WTC11 (cell line): ENCODE measurements around the gene ENO3. TPM values are rescaled to one million over a fixed set of nuclear protein-coding genes. Genes with fewer than 3 reads are reported as not detected.

Experiments
- ATAC-seq: fragments of 200-7000 bp; cut with Tn5 transposase; 2 replicates; pipeline ENCODE4 v1.10.0; 2021; ENCODE audit warnings: mild to moderate bottlenecking, moderate library complexity
- CTCF ChIA-PET: fragments of 300-600 bp; sonication (Branson Sonifier 250); formaldehyde crosslinking; loops from one replicate; lab custom pipeline; 2021; ENCODE audit warnings: antibody characterized with exemption; lab: Charles Lee
- POLR2A ChIA-PET: fragments of 350-600 bp; sonication (Branson Sonifier 250); formaldehyde crosslinking; loops from one replicate; lab custom pipeline; 2021; ENCODE audit warnings: antibody characterized with exemption; lab: Charles Lee
- DNase-seq: peaks from one replicate; pipeline ENCODE4 v3.0.0; 2021; ENCODE audit warnings: low spot score
- H3K27ac Mint-ChIP-seq: 2 replicates; pipeline ENCODE4 v1.8.0; 2021; ENCODE audit warnings: mixed read lengths
- H3K27me3 Mint-ChIP-seq: 2 replicates; pipeline ENCODE4 v1.8.0; 2021; ENCODE audit warnings: low read depth, mild to moderate bottlenecking, moderate library complexity, mixed read lengths
- H3K36me3 Mint-ChIP-seq: 2 replicates; pipeline ENCODE4 v1.8.0; 2021; ENCODE audit warnings: mixed read lengths
- H3K4me1 Mint-ChIP-seq: 2 replicates; pipeline ENCODE4 v1.8.0; 2022; ENCODE audit warnings: mixed read lengths
- H3K4me3 Mint-ChIP-seq: 2 replicates; pipeline ENCODE4 v1.8.0; 2021; ENCODE audit warnings: mild to moderate bottlenecking, moderate library complexity, mixed read lengths
- H3K9me3 Mint-ChIP-seq: 2 replicates; pipeline ENCODE4 v1.8.0; 2021; ENCODE audit warnings: mixed read lengths
- ATF1 ChIP-seq: sonication (generic); formaldehyde crosslinking; IDR thresholded peaks from 2 replicates; pipeline ENCODE4 v1.8.1; 2023; ENCODE audit warnings: mild to moderate bottlenecking, moderate library complexity, missing genetic modification reagents
- CBFB ChIP-seq: sonication (generic); formaldehyde crosslinking; IDR thresholded peaks from 2 replicates; pipeline ENCODE4 v1.8.1; 2022; ENCODE audit warnings: mild to moderate bottlenecking, low read depth, missing genetic modification reagents
- CREM ChIP-seq: sonication (generic); formaldehyde crosslinking; IDR thresholded peaks from 2 replicates; pipeline ENCODE4 v1.8.1; 2022; ENCODE audit warnings: mild to moderate bottlenecking, missing genetic modification reagents, moderate library complexity
- ELF4 ChIP-seq: sonication (generic); formaldehyde crosslinking; IDR thresholded peaks from 2 replicates; pipeline ENCODE4 v1.8.1; 2022; ENCODE audit warnings: low read depth, mild to moderate bottlenecking, moderate library complexity, missing genetic modification reagents
- EMX1 ChIP-seq: fragments of 250-450 bp; sonication (Bioruptor Pico); IDR thresholded peaks from 2 replicates; pipeline ENCODE4 v1.8.0; 2021; ENCODE audit warnings: mild to moderate bottlenecking
- FOXJ3 ChIP-seq: sonication (generic); formaldehyde crosslinking; IDR thresholded peaks from 2 replicates; pipeline ENCODE4 v1.9.0; 2021; ENCODE audit warnings: missing genetic modification reagents, mild to moderate bottlenecking, borderline replicate concordance
- GABPB1 ChIP-seq: sonication (generic); formaldehyde crosslinking; IDR thresholded peaks from 2 replicates; pipeline ENCODE4 v1.8.1; 2023; ENCODE audit warnings: mild to moderate bottlenecking, missing genetic modification reagents
- IRF2 ChIP-seq: sonication (generic); formaldehyde crosslinking; IDR thresholded peaks from 2 replicates; pipeline ENCODE4 v1.8.0; 2022; ENCODE audit warnings: low read depth, missing genetic modification reagents, borderline replicate concordance
- KAT7 ChIP-seq: sonication (generic); formaldehyde crosslinking; IDR thresholded peaks from 2 replicates; pipeline ENCODE4 v1.8.1; 2023; ENCODE audit warnings: missing genetic modification reagents, mild to moderate bottlenecking, borderline replicate concordance
- MYBL2 ChIP-seq: sonication (generic); formaldehyde crosslinking; IDR thresholded peaks from 2 replicates; pipeline ENCODE4 v1.8.1; 2023; ENCODE audit warnings: mild to moderate bottlenecking, moderate library complexity, missing genetic modification reagents
- NFYB ChIP-seq: sonication (generic); formaldehyde crosslinking; conservative IDR thresholded peaks from 2 replicates; pipeline ENCODE4 v1.8.0; 2022; ENCODE audit warnings: low read depth, missing genetic modification reagents
- NR1H2 ChIP-seq: sonication (generic); formaldehyde crosslinking; IDR thresholded peaks from 2 replicates; pipeline ENCODE4 v1.9.0; 2021; ENCODE audit warnings: mild to moderate bottlenecking, moderate library complexity, missing genetic modification reagents
- OVOL2 ChIP-seq: fragments of 250-450 bp; sonication (Bioruptor Pico); IDR thresholded peaks from 2 replicates; pipeline ENCODE4 v1.9.0; 2021; ENCODE audit warnings: mild to moderate bottlenecking, borderline replicate concordance
- SOX15 ChIP-seq: fragments of 250-450 bp; sonication (Bioruptor Pico); IDR thresholded peaks from 2 replicates; pipeline ENCODE4 v1.9.0; 2021; ENCODE audit warnings: mild to moderate bottlenecking
- TCF7 ChIP-seq: sonication (generic); formaldehyde crosslinking; IDR thresholded peaks from 2 replicates; pipeline ENCODE4 v1.8.0; 2022; ENCODE audit warnings: mild to moderate bottlenecking, low read depth, missing genetic modification reagents, moderate library complexity
- TEAD4 ChIP-seq: sonication (generic); formaldehyde crosslinking; IDR thresholded peaks from 2 replicates; pipeline ENCODE4 v1.8.0; 2022; ENCODE audit warnings: mild to moderate bottlenecking, missing genetic modification reagents
- ZNF219 ChIP-seq: sonication (generic); formaldehyde crosslinking; IDR thresholded peaks from 2 replicates; pipeline ENCODE4 v1.8.0; 2023; ENCODE audit warnings: missing genetic modification reagents, mild to moderate bottlenecking, borderline replicate concordance
- ZNF317 ChIP-seq: sonication (generic); formaldehyde crosslinking; IDR thresholded peaks from 2 replicates; pipeline ENCODE4 v1.8.1; 2023; ENCODE audit warnings: low read depth, mild to moderate bottlenecking, moderate library complexity, missing genetic modification reagents, borderline replicate concordance
- ZNF396 ChIP-seq: fragments of 250-450 bp; sonication (Bioruptor Pico); IDR thresholded peaks from 2 replicates; pipeline ENCODE4 v1.8.0; 2021; ENCODE audit warnings: mild to moderate bottlenecking, moderate library complexity, borderline replicate concordance
- ZNF423 ChIP-seq: fragments of 250-450 bp; sonication (Bioruptor Pico); IDR thresholded peaks from 2 replicates; pipeline ENCODE4 v2.1.2; 2022; ENCODE audit warnings: mild to moderate bottlenecking, moderate library complexity
- ZNF671 ChIP-seq: fragments of 250-450 bp; sonication (Bioruptor Pico); IDR thresholded peaks from 2 replicates; pipeline ENCODE4 v1.8.0; 2021; ENCODE audit warnings: mild to moderate bottlenecking
- total RNA-seq: library from RNA; stranded (reverse); gene quantifications from 3 replicates; pipeline ENCODE4 v1.2.3, GENCODE V29; 2021
- TF ChIP-seq, protein P1 (sequence below): sonication (generic); formaldehyde crosslinking; IDR thresholded peaks from 2 replicates; pipeline ENCODE4 v1.8.0; 2023; ENCODE audit warnings: mild to moderate bottlenecking, missing genetic modification reagents
- TF ChIP-seq, protein P2 (sequence below): sonication (generic); formaldehyde crosslinking; IDR thresholded peaks from 2 replicates; pipeline ENCODE4 v1.8.1; 2023; ENCODE audit warnings: mild to moderate bottlenecking, missing genetic modification reagents
- TF ChIP-seq, protein P3 (sequence below): sonication (generic); formaldehyde crosslinking; IDR thresholded peaks from 2 replicates; pipeline ENCODE4 v1.8.1; 2022; ENCODE audit warnings: mild to moderate bottlenecking, missing genetic modification reagents, moderate library complexity, borderline replicate concordance
- TF ChIP-seq, protein P4 (sequence below): sonication (generic); formaldehyde crosslinking; IDR thresholded peaks from 2 replicates; pipeline ENCODE4 v1.8.1; 2022; ENCODE audit warnings: low read depth, missing genetic modification reagents, borderline replicate concordance
- TF ChIP-seq, protein P5 (sequence below): sonication (generic); formaldehyde crosslinking; IDR thresholded peaks from 2 replicates; pipeline ENCODE4 v1.8.0; 2022; ENCODE audit warnings: mild to moderate bottlenecking, missing genetic modification reagents
- TF ChIP-seq, protein P6 (sequence below): sonication (generic); formaldehyde crosslinking; IDR thresholded peaks from 2 replicates; pipeline ENCODE4 v1.8.0; 2022; ENCODE audit warnings: mild to moderate bottlenecking, missing genetic modification reagents

The ENO3 gene
- total RNA-seq, 1 experiment from 2014 or later = 30.9 TPM

DNA sequence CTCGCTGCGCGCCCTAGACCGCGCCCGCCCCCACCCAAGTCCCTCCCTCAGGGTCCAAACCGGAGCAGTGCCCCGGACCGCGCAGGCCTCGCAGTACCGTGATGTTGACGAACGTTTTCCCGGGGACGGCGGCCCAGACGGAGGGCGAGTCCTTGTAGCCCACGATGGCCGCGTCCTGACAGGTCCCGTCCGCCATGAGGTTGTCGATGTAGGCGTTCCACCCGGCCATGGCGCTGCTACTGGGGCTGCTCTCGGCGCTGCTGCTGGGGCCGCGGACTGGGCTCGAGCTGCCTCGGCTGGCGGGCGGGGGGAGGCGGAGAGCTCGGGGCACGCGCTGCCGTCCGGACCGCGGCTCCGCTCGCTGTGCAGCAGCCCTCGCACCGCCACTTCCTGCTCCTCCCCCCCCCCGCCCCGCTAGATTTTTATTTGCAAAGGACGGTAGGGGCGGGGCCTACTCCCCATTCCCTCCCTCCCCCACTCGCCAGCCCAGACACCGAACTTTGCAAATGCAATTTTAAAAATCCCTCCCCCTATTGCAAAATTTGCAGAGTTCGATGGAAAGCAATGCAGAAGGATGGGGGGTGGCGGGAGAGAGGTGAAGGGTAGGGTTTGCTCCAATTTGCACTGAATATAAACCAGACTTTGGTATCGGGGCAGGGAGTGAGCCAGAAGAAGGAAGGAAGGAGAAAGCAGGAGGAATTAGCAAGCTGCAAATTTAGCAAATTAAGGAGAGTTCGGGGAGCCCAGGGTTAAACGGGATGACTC lies 2.6 kb upstream of the ENO3 start, which contains the start of gene PFN1:
Gene PFN1, minus strand, starts transcription at position 365 of the 765 bp plus-strand sequence. Its CDS starts 136 bp downstream, at position 229.
- ChIA-PET POLR2A (interaction anchor here (0.8 to 3.5 kb wide), 4 partner anchors 8 to 39 kb away, joined by 3 to 45 read pairs (median 12); partner anchors contain the start of genes RNF167, SLC25A11 and SPAG7), CTCF (interaction anchor here (0.5 to 5.4 kb wide), 5 partner anchors 9 to 160 kb away, joined by 3 to 27 read pairs (median 4); partner anchors contain the start of genes RNF167 and SLC25A11)
- H3K9me3 Mint-ChIP-seq = no peaks in the 10 kb centered on the region
- H3K4me3 Mint-ChIP-seq = peak within 1 kb of the TSS; percentile 91
- H3K27me3 Mint-ChIP-seq = no peaks in the 10 kb centered on the region
- H3K27ac Mint-ChIP-seq = peak within 1 kb of the TSS; percentile 100
- H3K36me3 Mint-ChIP-seq = peaks cover 27% of the 10 kb centered on the region
- H3K4me1 Mint-ChIP-seq = peaks cover 43% of the 10 kb centered on the region
- DNase-seq = peak; percentile 85
- peak; percentile 19 for ATAC-seq
- TF ChIP-seq CBFB (no peak), OVOL2 (no peak), NFYB (no peak; the same call in 1 of the 2 replicates), SOX15 (CRISPR knock-in tag) (no peak), IRF2 (CRISPR knock-in tag) (no peak), ZNF219 (no peak), ZNF423 (CRISPR knock-in tag) (no peak), EMX1 (CRISPR knock-in tag) (no peak), TCF7 (peak; percentile 55; the same call in 1 of the 2 replicates), FOXJ3 (no peak), NR1H2 (CRISPR knock-in tag) (no peak), KAT7 (CRISPR knock-in tag) (peak; percentile 94), CREM (CRISPR knock-in tag) (peak; percentile 71; the same call in 1 of the 2 replicates), ZNF396 (CRISPR knock-in tag) (no peak), MYBL2 (peak; percentile 61; the same call in 1 of the 2 replicates), ZNF671 (CRISPR knock-in tag) (no peak), ELF4 (CRISPR knock-in tag) (no peak), ZNF317 (CRISPR knock-in tag) (0 out of 2 replicates have a peak, but pooled peaks have one; percentile 32), ATF1 (CRISPR knock-in tag) (peak; percentile 91; the same call in 1 of the 2 replicates), TEAD4 (CRISPR knock-in tag) (no peak), GABPB1 (CRISPR knock-in tag) (peak; percentile 51)
- TF ChIP-seq, protein P1, sequence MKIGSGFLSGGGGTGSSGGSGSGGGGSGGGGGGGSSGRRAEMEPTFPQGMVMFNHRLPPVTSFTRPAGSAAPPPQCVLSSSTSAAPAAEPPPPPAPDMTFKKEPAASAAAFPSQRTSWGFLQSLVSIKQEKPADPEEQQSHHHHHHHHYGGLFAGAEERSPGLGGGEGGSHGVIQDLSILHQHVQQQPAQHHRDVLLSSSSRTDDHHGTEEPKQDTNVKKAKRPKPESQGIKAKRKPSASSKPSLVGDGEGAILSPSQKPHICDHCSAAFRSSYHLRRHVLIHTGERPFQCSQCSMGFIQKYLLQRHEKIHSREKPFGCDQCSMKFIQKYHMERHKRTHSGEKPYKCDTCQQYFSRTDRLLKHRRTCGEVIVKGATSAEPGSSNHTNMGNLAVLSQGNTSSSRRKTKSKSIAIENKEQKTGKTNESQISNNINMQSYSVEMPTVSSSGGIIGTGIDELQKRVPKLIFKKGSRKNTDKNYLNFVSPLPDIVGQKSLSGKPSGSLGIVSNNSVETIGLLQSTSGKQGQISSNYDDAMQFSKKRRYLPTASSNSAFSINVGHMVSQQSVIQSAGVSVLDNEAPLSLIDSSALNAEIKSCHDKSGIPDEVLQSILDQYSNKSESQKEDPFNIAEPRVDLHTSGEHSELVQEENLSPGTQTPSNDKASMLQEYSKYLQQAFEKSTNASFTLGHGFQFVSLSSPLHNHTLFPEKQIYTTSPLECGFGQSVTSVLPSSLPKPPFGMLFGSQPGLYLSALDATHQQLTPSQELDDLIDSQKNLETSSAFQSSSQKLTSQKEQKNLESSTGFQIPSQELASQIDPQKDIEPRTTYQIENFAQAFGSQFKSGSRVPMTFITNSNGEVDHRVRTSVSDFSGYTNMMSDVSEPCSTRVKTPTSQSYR (CRISPR knock-in tag) = no peak; the same call in 1 of the 2 replicates
- TF ChIP-seq, protein P2, sequence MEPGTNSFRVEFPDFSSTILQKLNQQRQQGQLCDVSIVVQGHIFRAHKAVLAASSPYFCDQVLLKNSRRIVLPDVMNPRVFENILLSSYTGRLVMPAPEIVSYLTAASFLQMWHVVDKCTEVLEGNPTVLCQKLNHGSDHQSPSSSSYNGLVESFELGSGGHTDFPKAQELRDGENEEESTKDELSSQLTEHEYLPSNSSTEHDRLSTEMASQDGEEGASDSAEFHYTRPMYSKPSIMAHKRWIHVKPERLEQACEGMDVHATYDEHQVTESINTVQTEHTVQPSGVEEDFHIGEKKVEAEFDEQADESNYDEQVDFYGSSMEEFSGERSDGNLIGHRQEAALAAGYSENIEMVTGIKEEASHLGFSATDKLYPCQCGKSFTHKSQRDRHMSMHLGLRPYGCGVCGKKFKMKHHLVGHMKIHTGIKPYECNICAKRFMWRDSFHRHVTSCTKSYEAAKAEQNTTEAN = peak; percentile 79
- TF ChIP-seq, protein P3, sequence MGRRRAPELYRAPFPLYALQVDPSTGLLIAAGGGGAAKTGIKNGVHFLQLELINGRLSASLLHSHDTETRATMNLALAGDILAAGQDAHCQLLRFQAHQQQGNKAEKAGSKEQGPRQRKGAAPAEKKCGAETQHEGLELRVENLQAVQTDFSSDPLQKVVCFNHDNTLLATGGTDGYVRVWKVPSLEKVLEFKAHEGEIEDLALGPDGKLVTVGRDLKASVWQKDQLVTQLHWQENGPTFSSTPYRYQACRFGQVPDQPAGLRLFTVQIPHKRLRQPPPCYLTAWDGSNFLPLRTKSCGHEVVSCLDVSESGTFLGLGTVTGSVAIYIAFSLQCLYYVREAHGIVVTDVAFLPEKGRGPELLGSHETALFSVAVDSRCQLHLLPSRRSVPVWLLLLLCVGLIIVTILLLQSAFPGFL (CRISPR knock-in tag) = 0 out of 2 replicates have a peak, but pooled peaks have one; percentile 26
- TF ChIP-seq, protein P4, sequence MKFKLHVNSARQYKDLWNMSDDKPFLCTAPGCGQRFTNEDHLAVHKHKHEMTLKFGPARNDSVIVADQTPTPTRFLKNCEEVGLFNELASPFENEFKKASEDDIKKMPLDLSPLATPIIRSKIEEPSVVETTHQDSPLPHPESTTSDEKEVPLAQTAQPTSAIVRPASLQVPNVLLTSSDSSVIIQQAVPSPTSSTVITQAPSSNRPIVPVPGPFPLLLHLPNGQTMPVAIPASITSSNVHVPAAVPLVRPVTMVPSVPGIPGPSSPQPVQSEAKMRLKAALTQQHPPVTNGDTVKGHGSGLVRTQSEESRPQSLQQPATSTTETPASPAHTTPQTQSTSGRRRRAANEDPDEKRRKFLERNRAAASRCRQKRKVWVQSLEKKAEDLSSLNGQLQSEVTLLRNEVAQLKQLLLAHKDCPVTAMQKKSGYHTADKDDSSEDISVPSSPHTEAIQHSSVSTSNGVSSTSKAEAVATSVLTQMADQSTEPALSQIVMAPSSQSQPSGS (CRISPR knock-in tag) = no peak
- TF ChIP-seq, protein P5, sequence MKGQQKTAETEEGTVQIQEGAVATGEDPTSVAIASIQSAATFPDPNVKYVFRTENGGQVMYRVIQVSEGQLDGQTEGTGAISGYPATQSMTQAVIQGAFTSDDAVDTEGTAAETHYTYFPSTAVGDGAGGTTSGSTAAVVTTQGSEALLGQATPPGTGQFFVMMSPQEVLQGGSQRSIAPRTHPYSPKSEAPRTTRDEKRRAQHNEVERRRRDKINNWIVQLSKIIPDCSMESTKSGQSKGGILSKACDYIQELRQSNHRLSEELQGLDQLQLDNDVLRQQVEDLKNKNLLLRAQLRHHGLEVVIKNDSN (CRISPR knock-in tag) = no peak
- TF ChIP-seq, protein P6, sequence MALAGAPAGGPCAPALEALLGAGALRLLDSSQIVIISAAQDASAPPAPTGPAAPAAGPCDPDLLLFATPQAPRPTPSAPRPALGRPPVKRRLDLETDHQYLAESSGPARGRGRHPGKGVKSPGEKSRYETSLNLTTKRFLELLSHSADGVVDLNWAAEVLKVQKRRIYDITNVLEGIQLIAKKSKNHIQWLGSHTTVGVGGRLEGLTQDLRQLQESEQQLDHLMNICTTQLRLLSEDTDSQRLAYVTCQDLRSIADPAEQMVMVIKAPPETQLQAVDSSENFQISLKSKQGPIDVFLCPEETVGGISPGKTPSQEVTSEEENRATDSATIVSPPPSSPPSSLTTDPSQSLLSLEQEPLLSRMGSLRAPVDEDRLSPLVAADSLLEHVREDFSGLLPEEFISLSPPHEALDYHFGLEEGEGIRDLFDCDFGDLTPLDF (CRISPR knock-in tag) = no peak
